Thoracic aorta (tissue), 2 donors: Measurements from ENCODE around the gene C10orf62. TPM values are rescaled to one million over a fixed set of nuclear protein-coding genes. Genes with fewer than 3 reads are reported as not detected.
A peak's percentile ranks its signal among the peaks of the same experiment; 100 is the strongest.

Experiments
- ATAC-seq: fragments of 150-250 bp; one replicate; pipeline ENCODE4 v1.8.0; 2017; ENCODE audit warnings: low read depth; ENCODE audit not compliant: insufficient number of reproducible peaks, low FRiP score
- DNase-seq: peaks from one replicate; pipeline ENCODE4 v3.0.0-alpha.2; 2020; ENCODE audit warnings: low spot score
- H3K27ac ChIP-seq, 2 donors: fragments of 200-600 bp; sonication (generic); 1 replicate in 1 of 2; 2 replicates in 1 of 2; pipeline ENCODE4 v1.5.1; 2016; ENCODE audit warnings: mild to moderate bottlenecking in 2 of 2, moderate library complexity in 2 of 2
- H3K27me3 ChIP-seq: fragments of 200-600 bp; sonication (generic); replicated peaks from 2 replicates; pipeline ENCODE4 v1.6.0; 2016; ENCODE audit warnings: mild to moderate bottlenecking; ENCODE audit not compliant: insufficient read depth
- H3K36me3 ChIP-seq: fragments of 200-600 bp; sonication (generic); one replicate; pipeline ENCODE4 v1.5.1; 2016
- H3K4me1 ChIP-seq, 2 donors: fragments of 200-600 bp; sonication (generic); 1 replicate in 1 of 2; 2 replicates in 1 of 2; pipeline versions ENCODE4 v1.5.1 to v1.6.0; 2016; ENCODE audit warnings: low read depth in 2 of 2, mild to moderate bottlenecking in 1 of 2; ENCODE audit not compliant: control insufficient read depth in 1 of 2
- H3K4me3 ChIP-seq: fragments of 200-600 bp; sonication (generic); 2 replicates; pipeline ENCODE4 v1.5.1; 2016; ENCODE audit warnings: mild to moderate bottlenecking
- H3K9me3 ChIP-seq: fragments of 200-600 bp; sonication (generic); 2 replicates; pipeline ENCODE4 v1.5.1; 2016
- total RNA-seq, 2 donors: library from RNA; depleted of rRNA; stranded (reverse); fragments of >200 nt; gene quantifications; one replicate each; pipeline versions ENCODE4 v1.1.0 to v1.2.3, GENCODE V29; 2016
- TF ChIP-seq, protein P1 (sequence below): fragments of 200-600 bp; sonication (generic); IDR thresholded peaks from one replicate; pipeline ENCODE4 v1.5.1; 2019; ENCODE audit warnings: antibody characterized with exemption

Gene C10orf62
- total RNA-seq, 2 donors from 2014 or later: 1.2 TPM; not detected in 1

DNA sequence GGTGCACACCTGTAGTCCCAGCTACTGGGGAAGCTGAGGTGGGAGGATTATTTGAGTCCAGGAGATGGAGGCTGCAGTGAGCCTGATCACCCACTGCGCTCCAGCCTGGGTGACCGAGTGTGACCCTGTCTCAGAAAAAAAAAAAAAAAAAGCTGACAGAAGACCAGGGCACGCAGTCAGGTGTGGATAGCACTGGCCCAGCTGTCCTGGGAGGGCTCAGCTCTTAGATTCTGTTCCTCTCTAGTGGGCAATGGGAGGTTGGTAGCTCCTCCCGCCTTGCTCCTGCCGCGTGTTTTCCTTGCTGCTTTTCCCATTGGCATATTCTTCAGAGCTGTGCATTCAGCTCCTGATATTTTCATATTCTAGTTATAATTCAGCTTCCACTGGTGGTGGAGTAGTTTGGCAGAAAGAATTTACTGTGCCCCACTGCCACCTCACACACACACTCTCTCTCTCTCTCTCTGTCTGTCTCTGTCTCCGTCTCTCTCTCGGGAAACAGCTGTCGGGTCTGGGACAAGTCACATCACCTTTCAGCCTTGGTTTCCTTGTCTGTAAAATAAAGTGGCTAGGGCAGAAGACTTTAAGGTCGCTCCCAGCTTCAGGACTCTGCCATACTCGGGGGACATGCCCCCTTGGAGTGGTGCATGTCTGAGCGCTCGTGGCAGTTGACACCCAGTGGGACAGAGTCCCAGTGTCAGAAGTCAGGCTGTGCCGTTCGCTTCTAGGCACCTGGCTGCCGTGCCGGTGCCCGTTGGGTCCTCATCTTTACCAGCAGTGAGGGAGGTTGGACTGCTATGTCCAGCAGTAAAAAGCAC lies 42.9 kb upstream of the C10orf62 start:
- no peak for DNase-seq
- ATAC-seq: no peak
- Histone ChIP-seq H3K9me3 (no peaks in the 10 kb centered on the region), H3K27ac (no peak overlapping the region), H3K27me3 (no peaks in the 10 kb centered on the region), H3K4me1 (peaks cover 26 to 48% of the 10 kb centered on the region in 2 donors), H3K36me3 (no peaks in the 10 kb centered on the region), H3K4me3 (no peak overlapping the region)
- TF ChIP-seq, protein P1, sequence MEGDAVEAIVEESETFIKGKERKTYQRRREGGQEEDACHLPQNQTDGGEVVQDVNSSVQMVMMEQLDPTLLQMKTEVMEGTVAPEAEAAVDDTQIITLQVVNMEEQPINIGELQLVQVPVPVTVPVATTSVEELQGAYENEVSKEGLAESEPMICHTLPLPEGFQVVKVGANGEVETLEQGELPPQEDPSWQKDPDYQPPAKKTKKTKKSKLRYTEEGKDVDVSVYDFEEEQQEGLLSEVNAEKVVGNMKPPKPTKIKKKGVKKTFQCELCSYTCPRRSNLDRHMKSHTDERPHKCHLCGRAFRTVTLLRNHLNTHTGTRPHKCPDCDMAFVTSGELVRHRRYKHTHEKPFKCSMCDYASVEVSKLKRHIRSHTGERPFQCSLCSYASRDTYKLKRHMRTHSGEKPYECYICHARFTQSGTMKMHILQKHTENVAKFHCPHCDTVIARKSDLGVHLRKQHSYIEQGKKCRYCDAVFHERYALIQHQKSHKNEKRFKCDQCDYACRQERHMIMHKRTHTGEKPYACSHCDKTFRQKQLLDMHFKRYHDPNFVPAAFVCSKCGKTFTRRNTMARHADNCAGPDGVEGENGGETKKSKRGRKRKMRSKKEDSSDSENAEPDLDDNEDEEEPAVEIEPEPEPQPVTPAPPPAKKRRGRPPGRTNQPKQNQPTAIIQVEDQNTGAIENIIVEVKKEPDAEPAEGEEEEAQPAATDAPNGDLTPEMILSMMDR: no peak

DNA sequence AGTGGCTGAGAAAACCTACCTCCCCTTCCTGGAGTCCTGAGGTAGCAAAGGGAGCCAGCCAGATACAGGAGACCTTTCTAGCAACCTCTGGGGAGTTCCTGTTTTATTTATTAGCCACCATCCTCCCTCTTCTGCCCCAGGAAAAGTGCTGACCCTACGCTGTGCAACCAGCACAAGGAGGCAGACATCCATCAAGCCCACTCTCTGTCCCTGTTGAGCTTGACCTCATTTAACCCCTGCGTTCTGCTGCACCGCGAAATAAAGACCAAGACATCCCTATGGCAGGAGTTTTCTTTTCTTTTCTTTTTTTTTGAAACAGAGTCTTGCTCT lies 42.3 kb upstream of the C10orf62 start:
- H3K36me3 ChIP-seq: no peaks in the 10 kb centered on the region
- no peaks in the 10 kb centered on the region for H3K9me3 ChIP-seq
- no peaks in the 10 kb centered on the region for H3K27me3 ChIP-seq
- no peak overlapping the region for H3K27ac ChIP-seq
- TF ChIP-seq, protein P1: no peak
- DNase-seq: no peak
- H3K4me1 ChIP-seq: peaks cover 21 to 42% of the 10 kb centered on the region in 2 donors
- ATAC-seq: no peak
- no peak overlapping the region for H3K4me3 ChIP-seq

DNA sequence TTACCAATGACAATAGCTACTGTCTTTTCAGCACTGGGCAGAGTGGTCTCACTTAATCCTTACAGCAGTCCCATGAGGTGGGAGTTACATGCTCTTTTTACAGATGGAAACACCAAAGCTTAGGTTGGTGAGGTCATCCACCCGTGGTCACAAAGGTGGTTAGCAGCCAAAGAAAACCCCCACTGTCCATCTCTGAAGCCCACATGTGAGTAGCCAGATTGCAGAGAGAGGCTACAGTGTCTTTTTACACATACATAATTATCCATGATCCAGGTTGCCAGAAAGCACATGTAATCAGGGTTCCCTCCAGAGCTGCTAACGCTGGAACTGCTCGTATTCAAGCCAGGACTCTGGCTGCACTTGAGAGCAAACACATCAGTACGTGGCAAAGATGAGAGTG lies 41.6 kb upstream of the C10orf62 start:
- no peaks in the 10 kb centered on the region for H3K36me3 ChIP-seq
- no peak overlapping the region for H3K4me3 ChIP-seq
- TF ChIP-seq, protein P1: no peak
- no peak overlapping the region for H3K27ac ChIP-seq
- H3K4me1 ChIP-seq: peaks cover 14 to 35% of the 10 kb centered on the region in 2 donors
- no peaks in the 10 kb centered on the region for H3K9me3 ChIP-seq
- no peaks in the 10 kb centered on the region for H3K27me3 ChIP-seq
- ATAC-seq (no peak), DNase-seq (no peak)

DNA sequence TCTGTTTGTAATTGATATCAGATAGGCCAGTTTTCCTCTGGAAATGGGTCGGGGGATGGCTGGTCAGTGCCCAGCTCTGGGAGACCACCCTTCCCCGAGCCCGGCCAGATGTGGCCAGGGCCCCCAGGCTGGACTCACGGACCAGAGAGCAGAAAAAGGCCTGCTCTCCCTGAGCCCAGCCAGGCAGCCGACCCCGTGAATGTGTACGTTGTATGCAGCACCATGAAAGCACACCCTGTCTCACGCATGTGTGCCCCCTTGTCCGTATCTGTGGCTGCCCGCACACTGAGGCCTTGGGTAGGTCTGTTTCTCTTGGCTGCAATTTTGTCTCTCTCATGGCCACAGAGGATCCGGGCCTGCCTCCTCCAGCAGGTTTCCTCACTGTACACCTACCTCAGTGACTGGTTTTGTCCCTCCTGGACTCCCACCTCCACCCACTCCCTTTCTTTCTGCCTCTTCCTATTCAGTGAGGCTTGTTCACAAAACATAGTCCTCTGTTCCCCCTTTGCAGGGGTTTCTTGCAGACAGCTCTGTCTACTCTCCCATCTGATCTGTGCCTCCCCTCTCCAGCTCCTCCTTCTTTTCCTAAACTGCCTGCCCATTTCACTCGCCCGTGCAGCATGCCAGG lies 40.6 kb upstream of the C10orf62 start:
- H3K27me3 ChIP-seq: no peaks in the 10 kb centered on the region
- H3K4me1 ChIP-seq: peaks cover 12 to 25% of the 10 kb centered on the region in 2 donors
- no peak for ATAC-seq
- no peak overlapping the region for H3K27ac ChIP-seq
- H3K9me3 ChIP-seq: no peaks in the 10 kb centered on the region
- TF ChIP-seq, protein P1: no peak
- H3K36me3 ChIP-seq: no peaks in the 10 kb centered on the region
- DNase-seq: no peak
- H3K4me3 ChIP-seq: no peak overlapping the region

DNA sequence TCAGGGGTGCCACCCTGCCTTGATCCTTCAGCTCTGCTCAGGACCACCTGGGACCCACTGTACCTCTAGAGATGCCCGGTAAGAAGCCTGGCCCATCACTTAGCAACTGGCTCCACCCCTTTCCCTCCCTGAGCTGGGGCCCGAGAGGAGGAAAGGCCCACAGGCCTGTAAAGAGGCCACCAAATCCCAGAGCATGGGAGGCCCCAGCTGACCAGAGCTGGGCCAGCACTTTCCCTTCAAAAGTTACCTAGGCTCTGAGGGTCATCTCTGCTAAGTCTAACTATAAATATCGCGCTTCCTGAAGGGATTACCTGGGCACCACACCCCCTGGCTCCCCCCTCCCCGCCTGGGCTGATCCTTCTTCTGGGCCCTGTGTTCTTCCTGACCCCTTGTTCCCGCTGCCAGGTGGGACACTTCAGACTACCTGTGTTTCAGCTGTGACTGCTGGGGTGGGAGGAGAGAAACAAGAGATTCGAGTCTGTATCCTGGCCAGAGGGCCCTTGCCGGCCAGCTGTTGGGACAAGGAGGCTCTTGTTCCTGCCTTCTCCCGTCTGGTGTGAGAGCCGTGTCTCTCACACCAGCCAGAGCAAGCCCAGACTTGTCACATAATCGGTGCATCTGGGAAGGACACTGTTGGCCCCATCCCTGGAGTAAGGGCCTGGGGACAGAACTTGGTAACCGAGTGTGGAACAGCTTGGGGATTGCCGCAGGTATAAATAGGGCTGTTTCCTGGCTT lies 39.8 kb upstream of the C10orf62 start:
- H3K4me1 ChIP-seq: peaks cover 12 to 24% of the 10 kb centered on the region in 2 donors

More for the DNA sequence above, 39.8 kb upstream of the C10orf62 start:
- Histone ChIP-seq H3K27ac (peak overlapping the region in 1 of 2 donors; percentile 38), H3K4me3 (no peak overlapping the region), H3K36me3 (no peaks in the 10 kb centered on the region), H3K9me3 (no peaks in the 10 kb centered on the region), H3K27me3 (no peaks in the 10 kb centered on the region)
- ATAC-seq (no peak), DNase-seq (no peak)
- TF ChIP-seq, protein P1: no peak
